Tongue (tissue), 2 donors: ENCODE data around the gene FAM8A1. TPM values are rescaled to one million over a fixed set of nuclear protein-coding genes. Genes with fewer than 3 reads are reported as not detected.

Experiments used
- DNase-seq: peaks from one replicate; pipeline ENCODE4 v3.0.0-alpha.2; 2015
- total RNA-seq: library from RNA; depleted of rRNA; stranded (reverse); fragments of >200 nt; gene quantifications from one replicate; pipeline ENCODE4 v1.2.3, GENCODE V29; 2014

The FAM8A1 gene
- total RNA-seq, 1 donor from 2014 or later: 34.5 TPM

- no peak for DNase-seq
Observed at GRCh38 chr6:17602888-17603287, 2.8 kb downstream of the FAM8A1 start.

- DNase-seq: no peak
Observed at GRCh38 chr6:17606606-17607005, 6.5 kb downstream of the FAM8A1 start.

GRCh38 chr6:17610835-17611234 lies 10.7 kb downstream of the FAM8A1 start:
- no peak for DNase-seq

- no peak for DNase-seq
Observed at GRCh38 chr6:17612048-17612447, 11.9 kb downstream of the FAM8A1 start.

GRCh38 chr6:17615794-17616193 lies 15.7 kb downstream of the FAM8A1 start:
- DNase-seq: no peak

GRCh38 chr6:17621003-17621402 lies 20.9 kb downstream of the FAM8A1 start:
- DNase-seq: no peak

GRCh38 chr6:17622144-17622543 lies 22.0 kb downstream of the FAM8A1 start:
- no peak for DNase-seq

GRCh38 chr6:17624396-17624795 lies 24.3 kb downstream of the FAM8A1 start:
- DNase-seq: no peak

GRCh38 chr6:17628873-17629272 lies 28.8 kb downstream of the FAM8A1 start:
- no peak for DNase-seq

GRCh38 chr6:17629824-17630510 lies 29.9 kb downstream of the FAM8A1 start:
- no peak for DNase-seq

GRCh38 chr6:17630511-17631073 lies 30.5 kb downstream of the FAM8A1 start:
- DNase-seq: no peak

- DNase-seq: no peak
Observed at GRCh38 chr6:17632934-17633333, 32.8 kb downstream of the FAM8A1 start.

GRCh38 chr6:17633465-17634188 lies 33.5 kb downstream of the FAM8A1 start:
- DNase-seq: no peak

GRCh38 chr6:17635568-17635967 lies 35.5 kb downstream of the FAM8A1 start:
- DNase-seq: no peak

- DNase-seq: no peak
Observed at GRCh38 chr6:17638212-17638715, 38.2 kb downstream of the FAM8A1 start.

GRCh38 chr6:17640477-17640917 lies 40.4 kb downstream of the FAM8A1 start:
- no peak for DNase-seq

GRCh38 chr6:17648745-17649144 lies 48.6 kb downstream of the FAM8A1 start:
- no peak for DNase-seq

GRCh38 chr6:17650656-17651309 lies 50.7 kb downstream of the FAM8A1 start:
- no peak for DNase-seq

GRCh38 chr6:17653198-17653882 lies 53.2 kb downstream of the FAM8A1 start:
- no peak for DNase-seq

- DNase-seq: peak; percentile 15
Observed at GRCh38 chr6:17656092-17656491, 56.0 kb downstream of the FAM8A1 start.

- DNase-seq: no peak
Observed at GRCh38 chr6:17656644-17657043, 56.5 kb downstream of the FAM8A1 start.
